SU-DHL-6 (cell line): ENCODE measurements around the gene RPL12.

Experiments used
- H2AFZ ChIP-seq: fragments of 200-600 bp; sonication (generic); 2 replicates; pipeline ENCODE4 v1.6.1; 2014; ENCODE audit warnings: low read depth, mild to moderate bottlenecking, moderate library complexity, mixed read lengths, antibody characterized with exemption, low read length; ENCODE audit not compliant: severe bottlenecking
- H3F3A ChIP-seq: fragments of 200-600 bp; shearing (Covaris generic); 2 replicates; pipeline ENCODE4 v1.6.0; 2016; ENCODE audit warnings: antibody characterized with exemption, mild to moderate bottlenecking; ENCODE audit not compliant: insufficient read depth
- H3K27ac ChIP-seq: fragments of 200-600 bp; sonication (generic); 2 replicates; pipeline ENCODE4 v1.5.1; 2016; ENCODE audit warnings: low read depth, mild to moderate bottlenecking, low read length, moderate library complexity, mixed read lengths
- H3K27me3 ChIP-seq: fragments of 200-600 bp; sonication (generic), shearing (Covaris generic); 2 replicates; pipeline ENCODE4 v1.6.0; 2014; ENCODE audit warnings: mild to moderate bottlenecking, low read length
- H3K36me3 ChIP-seq: fragments of 200-600 bp; sonication (generic); 2 replicates; pipeline ENCODE4 v1.6.1; 2014; ENCODE audit warnings: mild to moderate bottlenecking, low read length, mixed read lengths
- H3K4me2 ChIP-seq: fragments of 300-600, 200-600 bp; shearing (Covaris generic), sonication (generic); 2 replicates; pipeline ENCODE4 v1.6.0; 2014; ENCODE audit warnings: low read length, low read depth, mild to moderate bottlenecking; ENCODE audit not compliant: poor library complexity, severe bottlenecking
- H3K4me3 ChIP-seq: fragments of 200-600 bp; sonication (generic); 2 replicates; pipeline ENCODE4 v1.5.1; 2014; ENCODE audit warnings: antibody characterized with exemption, low read length, mild to moderate bottlenecking, mixed read lengths; ENCODE audit not compliant: insufficient read depth, poor library complexity, severe bottlenecking
- H3K79me2 ChIP-seq: fragments of 200-600 bp; sonication (generic); 2 replicates; pipeline ENCODE4 v1.6.1; 2014; ENCODE audit warnings: mild to moderate bottlenecking, low read length, moderate library complexity; ENCODE audit not compliant: insufficient read depth
- H3K9ac ChIP-seq: fragments of 200-600 bp; sonication (generic); 2 replicates; pipeline ENCODE4 v1.7.0; 2014; ENCODE audit warnings: mild to moderate bottlenecking, low read length
- H3K9me2 ChIP-seq: fragments of 200-600 bp; sonication (generic); replicated peaks from 2 replicates; pipeline ENCODE4 v1.6.1; 2014; ENCODE audit warnings: low read length; ENCODE audit not compliant: insufficient read depth
- H3K9me3 ChIP-seq: fragments of 200-600 bp; sonication (generic); 2 replicates; pipeline ENCODE4 v1.6.1; 2014; ENCODE audit warnings: low read length, mixed read lengths; ENCODE audit not compliant: insufficient read depth
- H4K20me1 ChIP-seq: fragments of 200-600 bp; sonication (generic); 2 replicates; pipeline ENCODE4 v1.6.1; 2014; ENCODE audit warnings: low read depth, mild to moderate bottlenecking, antibody characterized with exemption, low read length, moderate library complexity, mixed read lengths
- CTCF ChIP-seq: fragments of 200-600 bp; sonication (generic); IDR thresholded peaks from one replicate; pipeline ENCODE4 v1.5.1; 2017; ENCODE audit warnings: antibody characterized with exemption, mild to moderate bottlenecking, low read length, moderate library complexity; ENCODE audit not compliant: insufficient read depth, poor library complexity, severe bottlenecking
- EZH2phosphoT487 ChIP-seq: fragments of 200-600 bp; sonication (generic), shearing (Covaris generic); conservative IDR thresholded peaks from 2 replicates; pipeline ENCODE4 v1.6.1; 2018; ENCODE audit warnings: mild to moderate bottlenecking, antibody characterized with exemption, low read length, moderate library complexity, mixed read lengths

Gene RPL12

GRCh38 chr9:127418037-127418471, 33.2 kb downstream of the RPL12 start:
- Histone ChIP-seq H3F3A (no peaks in the 10 kb centered on the region), H3K4me3 (no peak overlapping the region), H3K27me3 (no peaks in the 10 kb centered on the region), H3K36me3 (no peaks in the 10 kb centered on the region), H3K4me2 (no peak overlapping the region), H2AFZ (no peak overlapping the region), H3K9ac (no peak overlapping the region), H3K9me3 (no peaks in the 10 kb centered on the region), H3K9me2 (no peaks in the 10 kb centered on the region), H3K27ac (no peak overlapping the region), H4K20me1 (no peaks in the 10 kb centered on the region), H3K79me2 (peaks cover 7% of the 10 kb centered on the region)
- TF ChIP-seq EZH2phosphoT487 (no peak), CTCF (no peak)

GRCh38 chr9:127417131-127418036, 33.8 kb downstream of the RPL12 start:
- Histone ChIP-seq H3K9me3 (no peaks in the 10 kb centered on the region), H3K9me2 (no peaks in the 10 kb centered on the region), H3K79me2 (peaks cover under 1% of the 10 kb centered on the region), H3K4me2 (no peak overlapping the region), H3K27ac (no peak overlapping the region), H3K27me3 (no peaks in the 10 kb centered on the region), H3K4me3 (no peak overlapping the region), H2AFZ (no peak overlapping the region), H3K36me3 (no peaks in the 10 kb centered on the region), H3F3A (no peaks in the 10 kb centered on the region), H4K20me1 (no peaks in the 10 kb centered on the region), H3K9ac (no peak overlapping the region)
- TF ChIP-seq CTCF (no peak), EZH2phosphoT487 (no peak)

- no peaks in the 10 kb centered on the region for H3K9me2 ChIP-seq
- H3K4me2 ChIP-seq = no peak overlapping the region
- no peaks in the 10 kb centered on the region for H3K36me3 ChIP-seq
- no peaks in the 10 kb centered on the region for H3K27me3 ChIP-seq
- H3K9me3 ChIP-seq = no peaks in the 10 kb centered on the region
- no peak overlapping the region for H3K4me3 ChIP-seq
- H3K79me2 ChIP-seq = no peaks in the 10 kb centered on the region
- no peaks in the 10 kb centered on the region for H3F3A ChIP-seq
- no peak overlapping the region for H3K9ac ChIP-seq
- TF ChIP-seq CTCF (no peak), EZH2phosphoT487 (no peak)
- H4K20me1 ChIP-seq = no peaks in the 10 kb centered on the region
- no peak overlapping the region for H2AFZ ChIP-seq
- H3K27ac ChIP-seq = no peak overlapping the region
These were observed 35.5 kb downstream of the RPL12 start for GRCh38 chr9:127415657-127416056.
